ENCODE measurements around the gene CASP12. TPM values are rescaled to one million over a fixed set of nuclear protein-coding genes. Genes with fewer than 3 reads are reported as not detected.

CASP12 gene
- total RNA-seq, 1 donor from 2014 or later = not detected

GRCh38 chr11:104917271-104918112 is 19.2 kb upstream of the CASP12 start:
- no peak for TF ChIP-seq CTCF (conservative IDR thresholded peaks at IDR 0.05)
- Mint-ChIP-seq H3K27ac (ENCODE audit: unreplicated experiment) (no peak overlapping the region), H3K4me3 (no peak overlapping the region), H3K9me3 (no peaks in the 10 kb centered on the region), H3K36me3 (ENCODE audit: low read depth) (no peaks in the 10 kb centered on the region), H3K4me1 (no peaks in the 10 kb centered on the region), H3K27me3 (ENCODE audit: low read depth) (peaks cover 7% of the 10 kb centered on the region)
- no peak for DNase-seq (ENCODE audit: low read depth, low spot score)

DNA sequence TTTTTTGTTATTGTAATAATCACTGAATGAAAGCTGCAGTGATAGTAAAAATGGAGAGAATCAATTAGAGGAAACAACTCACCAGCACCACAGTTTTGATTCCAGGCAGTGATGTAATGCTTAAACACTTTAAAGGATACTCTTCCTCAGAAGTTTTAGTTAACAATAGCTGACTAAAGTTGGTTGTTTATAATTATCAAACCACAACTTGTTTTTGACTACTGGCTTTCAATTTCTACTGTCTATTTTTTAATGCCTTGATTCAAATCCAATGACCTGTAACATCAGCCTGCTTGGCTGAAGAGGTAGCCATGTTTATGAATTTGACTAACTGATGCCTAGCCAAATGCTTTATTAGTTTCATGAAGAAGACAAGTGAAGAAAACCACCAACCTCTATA is 18.2 kb upstream of the CASP12 start:
- H3K36me3 Mint-ChIP-seq (ENCODE audit: low read depth) = no peaks in the 10 kb centered on the region

GRCh38 chr11:104912102-104912501 is 13.8 kb upstream of the CASP12 start:
- Mint-ChIP-seq H3K4me1 (no peaks in the 10 kb centered on the region), H3K9me3 (peaks cover 4% of the 10 kb centered on the region), H3K27me3 (ENCODE audit: low read depth) (no peaks in the 10 kb centered on the region), H3K4me3 (no peak overlapping the region), H3K36me3 (ENCODE audit: low read depth) (no peaks in the 10 kb centered on the region), H3K27ac (ENCODE audit: unreplicated experiment) (no peak overlapping the region)
- TF ChIP-seq CTCF (conservative IDR thresholded peaks at IDR 0.05) = no peak
- DNase-seq (ENCODE audit: low read depth, low spot score) = no peak

More for the DNA sequence above, 18.2 kb upstream of the CASP12 start:
- no peaks in the 10 kb centered on the region for H3K4me1 Mint-ChIP-seq
- no peaks in the 10 kb centered on the region for H3K27me3 Mint-ChIP-seq (ENCODE audit: low read depth)
- no peak overlapping the region for H3K27ac Mint-ChIP-seq (ENCODE audit: unreplicated experiment)
- no peaks in the 10 kb centered on the region for H3K9me3 Mint-ChIP-seq
- TF ChIP-seq CTCF (conservative IDR thresholded peaks at IDR 0.05) = no peak
- no peak overlapping the region for H3K4me3 Mint-ChIP-seq
- no peak for DNase-seq (ENCODE audit: low read depth, low spot score)

DNA sequence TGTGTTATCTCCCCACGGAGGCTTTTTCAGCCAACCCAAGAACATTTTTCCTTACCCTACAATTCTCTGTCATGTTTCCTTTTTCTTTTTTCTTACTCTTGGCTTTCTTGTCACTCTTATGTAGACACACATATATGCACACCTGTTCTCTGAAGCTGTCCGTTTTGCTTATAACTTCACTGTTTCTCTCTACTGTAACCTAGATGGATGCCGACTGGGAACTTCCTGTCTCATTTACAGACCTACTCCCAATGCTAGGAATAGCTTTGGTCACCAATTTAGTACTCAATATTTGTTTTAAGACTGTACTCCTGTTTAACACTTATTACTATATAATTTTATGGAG is 9.9 kb upstream of the CASP12 start:
- H3K27ac Mint-ChIP-seq (ENCODE audit: unreplicated experiment) = no peak overlapping the region
- TF ChIP-seq CTCF (conservative IDR thresholded peaks at IDR 0.05) = no peak
- no peak for DNase-seq (ENCODE audit: low read depth, low spot score)
- H3K9me3 Mint-ChIP-seq = peaks cover 4% of the 10 kb centered on the region
- H3K4me1 Mint-ChIP-seq = no peaks in the 10 kb centered on the region
- no peaks in the 10 kb centered on the region for H3K36me3 Mint-ChIP-seq (ENCODE audit: low read depth)
- H3K27me3 Mint-ChIP-seq (ENCODE audit: low read depth) = peaks cover 2% of the 10 kb centered on the region
- H3K4me3 Mint-ChIP-seq = no peak overlapping the region

GRCh38 chr11:104907521-104908185 is 9.4 kb upstream of the CASP12 start:
- Mint-ChIP-seq H3K36me3 (ENCODE audit: low read depth) (no peaks in the 10 kb centered on the region), H3K4me3 (no peak overlapping the region), H3K27ac (ENCODE audit: unreplicated experiment) (no peak overlapping the region), H3K27me3 (ENCODE audit: low read depth) (peaks cover 2% of the 10 kb centered on the region), H3K4me1 (no peaks in the 10 kb centered on the region), H3K9me3 (peaks cover 4% of the 10 kb centered on the region)
- TF ChIP-seq CTCF (conservative IDR thresholded peaks at IDR 0.05) = no peak
- no peak for DNase-seq (ENCODE audit: low read depth, low spot score)

Data from neural crest cell (in vitro differentiated cells).